DMS79 treated with DMSO at 0.1 percent for 48 hours (cell line): ENCODE data around the gene IPO11.

Experiments used
- DNase-seq: peaks from one replicate; lab custom pipeline; 2025; lab: John Stamatoyannopoulos, UW

The IPO11 gene

GRCh38 chr5:62412549-62413329, at the start of gene IPO11:
Gene IPO11, plus strand, starts transcription at chr5:62412763. Its CDS starts 24,517 bp downstream, at chr5:62437280.
- DNase-seq = peak; percentile 88

DNA sequence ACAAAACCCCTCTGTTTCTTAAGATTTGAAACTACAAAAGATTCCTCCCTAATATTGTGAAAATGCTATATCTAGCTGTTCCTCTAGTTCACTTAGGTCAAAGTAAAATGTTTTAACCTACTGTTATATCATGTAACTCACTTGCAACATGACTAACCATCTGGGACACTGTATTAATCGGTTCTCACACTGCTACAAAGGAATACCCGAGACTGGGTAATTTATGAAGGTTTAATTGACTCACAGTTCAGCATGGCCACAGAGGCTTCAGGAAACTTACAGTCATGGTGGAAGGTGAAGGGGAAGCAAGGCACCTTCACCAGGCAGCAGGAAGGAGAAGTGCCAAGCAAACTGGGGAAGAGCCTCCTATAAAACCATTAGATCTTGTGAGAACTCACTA, 43.5 kb upstream of the IPO11 start:
- DNase-seq = no peak

DNA sequence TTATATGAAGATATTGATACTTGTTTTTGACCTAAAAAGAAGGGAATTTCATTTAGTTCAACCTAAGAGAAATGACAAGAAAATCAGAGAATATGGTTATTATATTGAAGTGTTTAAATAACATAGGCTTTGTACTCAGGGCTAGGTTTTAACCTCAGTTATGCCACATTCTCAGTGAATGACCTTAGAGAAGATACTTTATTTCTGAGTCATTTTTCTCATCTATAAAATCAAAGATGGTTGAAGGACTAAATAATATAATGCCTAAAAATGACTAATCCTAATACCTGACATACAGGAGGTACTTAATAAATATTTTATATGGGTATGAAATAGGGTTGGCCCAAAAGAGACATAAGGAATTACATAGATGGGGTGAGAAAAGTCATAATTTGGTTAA, 41.2 kb upstream of the IPO11 start:
- no peak for DNase-seq

DNA sequence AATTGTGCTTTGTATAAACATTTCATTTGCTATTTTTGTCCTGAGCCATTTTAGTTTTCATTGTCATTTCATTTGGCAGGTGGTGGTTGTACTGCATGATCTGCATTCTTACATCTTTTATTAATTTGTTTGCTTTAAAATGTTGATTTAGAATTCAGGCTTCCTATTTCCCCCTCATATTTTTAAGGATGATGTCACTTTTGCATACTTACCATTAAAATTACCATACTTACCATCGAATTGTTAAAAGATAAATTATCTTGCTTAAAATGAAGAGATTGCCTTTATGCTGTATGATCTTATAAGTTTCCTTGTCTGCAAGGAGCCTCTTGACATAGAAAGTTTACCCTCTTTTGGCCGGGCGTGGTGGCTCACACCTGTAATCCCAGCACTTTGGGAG, 40.0 kb upstream of the IPO11 start:
- DNase-seq = no peak

DNA sequence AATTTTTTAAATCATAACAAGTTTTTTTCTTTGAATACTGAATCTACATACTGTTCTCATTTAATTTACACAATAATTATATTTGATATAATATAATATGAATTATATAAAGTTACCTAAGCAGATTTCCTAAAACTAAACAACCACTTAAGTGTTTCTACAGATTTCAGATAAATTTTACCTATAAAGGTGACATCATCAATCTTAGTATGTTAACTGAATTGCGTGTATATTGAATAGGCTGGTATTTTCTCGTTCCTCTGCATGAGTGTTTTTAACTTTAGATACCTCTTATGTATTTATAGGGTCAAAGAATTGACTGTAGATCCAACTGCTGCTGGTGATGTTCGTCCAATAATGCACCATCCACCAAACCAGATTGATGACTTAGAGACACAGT, 39.2 kb upstream of the IPO11 start:
- DNase-seq = no peak

- DNase-seq = no peak
These were observed 38.5 kb upstream of the IPO11 start for GRCh38 chr5:62374090-62374489.

- DNase-seq = no peak
These were observed 36.9 kb upstream of the IPO11 start for GRCh38 chr5:62375627-62376026.

DNA sequence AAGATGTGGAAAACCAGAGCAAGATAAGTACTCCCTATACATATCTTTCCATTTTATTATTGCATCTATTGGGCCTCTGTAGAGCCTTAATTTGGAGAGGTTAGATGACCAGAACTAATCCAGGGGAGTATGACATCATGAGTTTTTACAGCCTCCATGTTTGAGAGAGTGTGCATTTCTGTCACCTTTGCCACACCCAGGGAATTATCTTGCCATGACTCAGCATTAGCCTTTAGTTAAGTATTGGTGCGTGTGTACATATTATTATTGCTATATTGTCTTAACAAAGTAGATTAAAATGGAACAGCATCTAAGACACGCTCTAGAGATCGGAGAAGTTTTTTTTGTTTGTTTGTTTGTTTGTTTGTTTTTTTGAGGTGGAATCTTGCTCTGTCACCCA, 36.5 kb upstream of the IPO11 start:
- DNase-seq = no peak

DNA sequence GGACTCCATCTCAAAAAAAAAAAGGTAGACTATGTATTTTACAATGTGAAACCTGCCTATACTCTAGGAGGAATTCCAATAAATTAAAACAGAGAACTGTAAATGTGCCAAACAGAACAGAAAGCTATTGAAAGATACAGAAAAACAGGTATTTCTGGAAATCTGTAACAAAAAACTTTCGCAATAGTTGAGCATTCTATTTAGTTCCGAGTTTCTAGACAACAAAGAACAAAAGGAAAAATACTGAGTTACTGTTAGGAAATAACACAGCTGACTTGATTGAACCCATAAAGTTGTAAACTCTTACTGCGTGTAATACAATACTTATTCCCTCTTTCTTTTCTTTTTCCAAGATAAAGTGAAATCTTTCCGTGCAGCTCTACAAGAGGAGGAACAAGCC, 27.4 kb upstream of the IPO11 start:
- DNase-seq = no peak

DNA sequence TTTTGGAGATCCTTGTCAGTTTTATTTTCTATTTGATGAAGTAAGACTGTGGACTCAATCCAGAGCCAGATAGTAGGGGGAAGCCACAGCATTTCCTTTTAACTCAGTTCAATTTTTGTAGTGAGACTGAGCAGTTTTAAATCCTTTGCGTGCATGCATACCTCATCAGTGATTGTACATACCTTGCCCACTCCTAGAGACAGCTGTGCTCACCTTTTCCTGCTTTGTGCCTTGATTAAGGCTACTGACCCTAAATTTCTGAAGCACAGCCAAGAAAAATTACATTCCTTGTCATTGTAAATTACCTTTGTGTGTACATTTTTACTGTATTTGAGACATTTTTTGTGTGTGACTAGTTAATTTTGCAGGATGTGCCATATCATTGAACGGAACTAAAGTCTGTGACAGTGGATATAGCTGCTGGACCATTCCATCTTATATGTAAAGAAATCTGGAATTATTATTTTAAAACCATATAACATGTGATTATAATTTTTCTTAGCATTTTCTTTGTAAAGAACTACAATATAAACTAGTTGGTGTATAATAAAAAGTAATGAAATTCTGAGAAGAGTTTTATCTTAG, 26.7 kb upstream of the IPO11 start:
- DNase-seq = no peak

DNA sequence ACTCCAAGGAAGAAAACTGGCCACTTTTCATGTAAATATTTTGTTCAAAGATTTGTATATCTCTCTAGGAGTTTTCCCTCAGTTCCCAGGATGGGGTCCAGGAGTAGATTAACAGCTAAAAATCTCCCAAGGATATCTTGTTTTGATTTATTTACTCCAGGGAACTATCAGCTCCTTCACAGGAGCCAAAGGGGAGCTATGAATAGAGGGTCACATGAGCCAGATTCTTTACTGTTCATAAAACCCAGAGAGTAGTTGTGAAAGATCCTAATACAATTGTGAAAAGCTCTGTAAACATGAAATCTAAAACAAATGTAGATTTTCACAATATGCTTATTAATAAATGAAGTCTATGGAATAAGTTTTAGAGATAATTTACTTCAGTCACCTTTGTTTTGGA, 25.7 kb upstream of the IPO11 start:
- DNase-seq = no peak

GRCh38 chr5:62395210-62395950, 17.2 kb upstream of the IPO11 start:
- no peak for DNase-seq

GRCh38 chr5:62403411-62404250, 8.9 kb upstream of the IPO11 start, which contains the start of gene DIMT1:
Gene DIMT1, minus strand, starts transcription at chr5:62403905. Its CDS starts 133 bp downstream, at chr5:62403772.
- DNase-seq = peak; percentile 82

DNA sequence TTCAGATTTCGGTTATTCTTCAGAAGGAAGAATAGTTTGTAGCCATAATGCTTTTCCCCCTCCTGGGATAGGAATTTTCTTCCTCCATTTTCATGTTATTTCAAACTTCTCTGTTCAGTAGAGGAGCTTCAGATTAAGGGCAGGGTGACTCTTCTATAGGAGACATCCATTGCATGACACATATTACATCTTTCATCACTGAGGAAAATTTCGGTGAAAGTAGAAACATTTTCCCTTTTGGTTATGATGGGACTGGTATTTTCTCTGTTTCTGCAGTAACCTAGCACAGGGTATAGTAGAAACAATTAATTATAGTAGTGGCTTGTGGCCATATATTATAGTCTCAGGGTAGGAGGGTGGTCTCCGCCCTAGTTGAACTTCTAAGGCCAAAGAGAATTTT, 1.1 kb downstream of the IPO11 start:
- no peak for DNase-seq

- DNase-seq = no peak
These were observed 6.0 kb downstream of the IPO11 start for GRCh38 chr5:62418462-62419076.

DNA sequence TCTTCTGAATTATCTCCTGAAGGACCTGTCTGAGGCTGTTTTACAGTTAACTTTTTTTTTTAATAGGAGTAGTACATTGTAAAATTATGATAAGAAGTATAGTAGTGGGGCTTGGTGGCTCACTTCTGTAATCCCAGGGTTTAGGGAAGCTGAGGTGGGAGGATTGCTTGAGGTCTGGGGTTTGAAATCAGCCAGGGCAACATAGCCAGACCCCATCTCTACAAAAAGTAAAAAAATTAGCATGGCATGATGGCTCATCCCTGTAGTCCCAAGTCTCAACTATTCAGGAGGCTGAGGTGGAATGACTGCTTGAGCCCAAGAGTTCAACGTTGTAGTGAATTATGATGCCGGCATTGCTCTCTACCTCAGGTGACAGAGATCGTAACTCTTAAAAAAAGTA, 7.0 kb downstream of the IPO11 start:
- no peak for DNase-seq

DNA sequence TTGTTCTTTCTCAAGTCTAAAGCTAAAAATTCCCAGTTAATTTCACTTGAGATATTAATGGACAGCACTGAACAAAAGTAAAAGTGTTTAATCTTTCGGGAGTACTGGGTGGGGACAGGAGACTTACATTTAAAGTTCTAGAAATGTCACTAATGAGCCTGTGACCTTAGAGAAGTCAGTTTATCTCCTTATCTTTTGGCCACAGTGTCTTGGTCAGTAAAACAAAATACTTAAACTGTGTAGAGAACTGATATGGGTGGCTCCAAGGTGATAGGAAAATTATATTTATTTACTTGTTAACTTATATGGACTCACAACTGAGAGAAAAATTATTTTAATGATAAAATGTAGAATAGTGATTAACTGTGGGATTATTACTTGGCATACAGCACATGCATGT, 8.9 kb downstream of the IPO11 start:
- no peak for DNase-seq

- no peak for DNase-seq
These were observed 12.2 kb downstream of the IPO11 start for GRCh38 chr5:62424763-62425162.

GRCh38 chr5:62431735-62432620, 19.4 kb downstream of the IPO11 start:
- no peak for DNase-seq

- no peak for DNase-seq
These were observed 20.1 kb downstream of the IPO11 start for GRCh38 chr5:62432621-62433064.

GRCh38 chr5:62448528-62448927, 36.0 kb downstream of the IPO11 start:
- DNase-seq = no peak
